IMR-90 (cell line): ENCODE measurements around the gene TPCN1. TPM values are rescaled to one million over a fixed set of nuclear protein-coding genes. Genes with fewer than 3 reads are reported as not detected.

ENCODE experiments used
- ATAC-seq: fragments of 200-7000 bp; cut with Tn5 transposase; 2 replicates; pipeline ENCODE4 v1.9.1; 2020; ENCODE audit warnings: low read depth, mild to moderate bottlenecking, moderate library complexity
- BruUV-seq: library from RNA; stranded (reverse); fragments of 400-500 nt; replicated peaks from 2 replicates; lab custom pipeline; 2021; lab: Mats Ljungman, UMichigan
- CTCF ChIA-PET: fragments of 300-600 bp; formaldehyde crosslinking; extraction: SDS; loops from one replicate; lab custom pipeline; 2021; ENCODE audit warnings: antibody characterized with exemption; lab: Yijun Ruan, JAX
- POLR2A ChIA-PET: fragments of 300-600 bp; sonication (Branson Sonifier 250); formaldehyde crosslinking; loops from one replicate; lab custom pipeline; 2022; ENCODE audit warnings: antibody characterized with exemption; ENCODE audit not compliant: unreplicated experiment; lab: Charles Lee
- DNase-seq: peaks from one replicate; pipeline ENCODE4 v3.0.0; 2013
- H2AFZ ChIP-seq: replicated peaks from 2 replicates; pipeline ENCODE3; 2013; ENCODE audit warnings: low read length, mild to moderate bottlenecking; ENCODE audit not compliant: poor library complexity
- H2AK5ac ChIP-seq: 2 replicates; pipeline ENCODE4 v1.6.1; 2013; ENCODE audit warnings: low read depth, low read length, inconsistent platforms
- H2AK9ac ChIP-seq: replicated peaks from 2 replicates; pipeline ENCODE3; 2013; ENCODE audit warnings: mild to moderate bottlenecking, low read depth, low read length, moderate library complexity; ENCODE audit not compliant: poor library complexity
- H2BK120ac ChIP-seq: 2 replicates; pipeline ENCODE4 v1.6.1; 2013; ENCODE audit warnings: low read depth, low read length, inconsistent platforms
- H2BK15ac ChIP-seq: 3 replicates; pipeline ENCODE4 v1.6.1; 2013; ENCODE audit warnings: low read depth, low read length, inconsistent platforms
- H2BK20ac ChIP-seq: 2 replicates; pipeline ENCODE4 v1.6.1; 2013; ENCODE audit warnings: low read depth, mild to moderate bottlenecking, inconsistent platforms, low read length, moderate library complexity
- H2BK5ac ChIP-seq: 2 replicates; pipeline ENCODE4 v1.6.1; 2013; ENCODE audit warnings: mild to moderate bottlenecking, low read depth, low read length, inconsistent platforms; ENCODE audit not compliant: poor library complexity, severe bottlenecking
- H3K14ac ChIP-seq: replicated peaks from 2 replicates; pipeline ENCODE4 v1.6.1; 2013; ENCODE audit warnings: low read depth, low read length, inconsistent platforms
- H3K18ac ChIP-seq: 2 replicates; pipeline ENCODE4 v1.6.1; 2013; ENCODE audit warnings: low read depth, low read length, control low read depth
- H3K23ac ChIP-seq: 2 replicates; pipeline ENCODE4 v1.6.1; 2013; ENCODE audit warnings: low read depth, low read length, inconsistent platforms
- H3K27ac ChIP-seq: 2 replicates; pipeline ENCODE4 v1.5.1; 2013; ENCODE audit warnings: mild to moderate bottlenecking, control low read depth, low read length; ENCODE audit not compliant: insufficient read depth
- H3K27me3 ChIP-seq: 2 replicates; pipeline ENCODE4 v1.6.1; 2013; ENCODE audit warnings: low read length; ENCODE audit not compliant: control insufficient read depth, insufficient read depth
- H3K36me3 ChIP-seq: 2 replicates; pipeline ENCODE4 v1.6.1; 2013; ENCODE audit warnings: low read length, mixed read lengths; ENCODE audit not compliant: control insufficient read depth, insufficient read depth
- H3K4ac ChIP-seq: 2 replicates; pipeline ENCODE4 v1.6.1; 2013; ENCODE audit warnings: low read depth, low read length, inconsistent platforms
- H3K4me1 ChIP-seq: 2 replicates; pipeline ENCODE4 v1.6.1; 2013; ENCODE audit warnings: low read length, mixed read lengths; ENCODE audit not compliant: control insufficient read depth, insufficient read depth
- H3K4me2 ChIP-seq: 2 replicates; pipeline ENCODE4 v1.6.1; 2013; ENCODE audit warnings: low read depth, mild to moderate bottlenecking, control low read depth, low read length, moderate library complexity
- H3K4me3 ChIP-seq: 2 replicates; pipeline ENCODE4 v1.5.1; 2013; ENCODE audit warnings: low read depth, mild to moderate bottlenecking, control low read depth, low read length, moderate library complexity; ENCODE audit not compliant: insufficient read depth
- H3K56ac ChIP-seq: 2 replicates; pipeline ENCODE4 v1.6.1; 2013; ENCODE audit warnings: low read length, inconsistent platforms; ENCODE audit not compliant: insufficient read depth; ENCODE audit errors: extremely low read depth
- H3K79me1 ChIP-seq, 2 experiments: 2 replicates each; pipeline ENCODE4 v1.6.1; 2013; ENCODE audit warnings: low read length in 2 of 2, inconsistent platforms in 1 of 2, low read depth in 1 of 2
- H3K9ac ChIP-seq: 2 replicates; pipeline ENCODE4 v1.6.1; 2013; ENCODE audit warnings: low read depth, low read length, control low read depth
- H3K9me1 ChIP-seq: 2 replicates; pipeline ENCODE4 v1.6.1; 2013; ENCODE audit warnings: low read length, inconsistent platforms; ENCODE audit not compliant: insufficient read depth
- H3K9me3 ChIP-seq: 2 replicates; pipeline ENCODE4 v1.6.1; 2013; ENCODE audit warnings: low read length; ENCODE audit not compliant: control insufficient read depth, insufficient read depth
- H4K20me1 ChIP-seq: 2 replicates; pipeline ENCODE4 v1.6.1; 2013; ENCODE audit warnings: low read length, inconsistent platforms; ENCODE audit not compliant: insufficient read depth
- H4K5ac ChIP-seq: 2 replicates; pipeline ENCODE4 v1.6.1; 2013; ENCODE audit warnings: mild to moderate bottlenecking, low read depth, low read length, control low read depth
- H4K8ac ChIP-seq, 2 experiments: 2 replicates each; pipeline ENCODE4 v1.6.1; 2013; ENCODE audit warnings: low read depth in 2 of 2, low read length in 2 of 2, control low read depth in 1 of 2, inconsistent platforms in 1 of 2
- H4K91ac ChIP-seq: 2 replicates; pipeline ENCODE4 v1.6.1; 2013; ENCODE audit warnings: low read depth, low read length, inconsistent platforms; ENCODE audit not compliant: insufficient read depth
- SMC3 ChIP-seq: fragments of 150-350 bp; IDR thresholded peaks from 2 replicates; pipeline ENCODE4 v1.6.1; 2016; ENCODE audit warnings: low read depth, mild to moderate bottlenecking, antibody characterized with exemption, low read length, moderate library complexity
- WGBS, 2 experiments: methylation state at CpG; one replicate each; pipeline versions ENCODE4 v1.1.5 to v1.1.7; 2013; ENCODE audit warnings: missing lambda C conversion rate in 2 of 2; ENCODE audit not compliant: insufficient read length in 1 of 2; ENCODE audit errors: extremely low coverage in 2 of 2; 5-methylcytosine and 5-hydroxymethylcytosine counted together
- dilution Hi-C: fragments of 300-500 bp; cut with HindIII; formaldehyde crosslinking; loops from one replicate; pipeline ENCODE4 v1.14.3; 2018; ENCODE audit warnings: low sequenced_read_pairs; ENCODE audit not compliant: unreplicated experiment
- in situ Hi-C: fragments of 300-500 bp; cut with MboI; formaldehyde crosslinking; loops from 3 replicates; pipeline ENCODE4 v1.14.3; 2019; ENCODE audit warnings: low sequenced_read_pairs, inconsistent platforms, mixed read lengths
- intact Hi-C: fragments of 100-400 bp; cut with micrococcal nuclease; formaldehyde crosslinking; loops from 2 replicates; pipeline ENCODE4 v1.10.0; 2022
- polyA plus RNA-seq, 3 experiments: library from polyadenylated mRNA; depleted of rRNA; stranded (reverse); fragments of >200 nt; gene quantifications; 2 replicates each; pipeline ENCODE4 v1.2.3, GENCODE V29; 2012; ENCODE audit warnings: low replicate concordance in 1 of 3
- total RNA-seq: library from RNA; depleted of rRNA; stranded (reverse); fragments of >200 nt; gene quantifications from 2 replicates; pipeline ENCODE4 v1.2.3, GENCODE V29; 2012

The TPCN1 gene
- total and polyA plus RNA-seq, 2 of the 4 experiments (the other 2 are of a cell fraction) = 2.0 to 13.2 TPM

- H3K4me2 ChIP-seq = no peak overlapping the region
- H2BK20ac ChIP-seq = peak overlapping the region; percentile 14; the same call in 1 of the 2 replicates
- no peak overlapping the region for H3K9ac ChIP-seq
- no peak overlapping the region for H2BK5ac ChIP-seq
- no peak overlapping the region for H3K23ac ChIP-seq
- H4K5ac ChIP-seq = no peak overlapping the region
- H2BK120ac ChIP-seq = 0 out of 2 replicates have a peak overlapping the region, but pooled peaks have one; percentile 1
- peak overlapping the region; percentile 1 for H2AFZ ChIP-seq
- POLR2A ChIA-PET = interaction anchor here (0.6 kb wide), 1 partner anchor 88 kb away, joined by 3 read pairs; the partner anchor contains the start of genes DDX54 and RITA1
- H2AK9ac ChIP-seq = peak overlapping the region; percentile 50
- intact Hi-C loops = no loop called here
- H3K4me1 ChIP-seq = peaks cover 14% of the 10 kb centered on the region
- peak overlapping the region; percentile 57; the same call in 1 of the 2 replicates for H2AK5ac ChIP-seq
- DNase-seq (peak; percentile 36), ATAC-seq (no peak)
- H3K4me3 ChIP-seq = no peak overlapping the region
- peaks cover 3% of the 10 kb centered on the region; the same call in 1 of the 2 replicates for H3K36me3 ChIP-seq
- peaks cover 28% of the 10 kb centered on the region for H3K9me1 ChIP-seq
- no peak overlapping the region for H3K56ac ChIP-seq
- no peak overlapping the region for H3K27ac ChIP-seq
- WGBS, 2 experiments = 94% methylated on average over 6 of the region's 13 CpGs; no CpG with 5 or more reads in 1 of the 2 experiments
- BruUV-seq = no TSS peak
- no peak overlapping the region for H3K18ac ChIP-seq
- H4K8ac ChIP-seq = no peak overlapping the region
- H3K27me3 ChIP-seq = no peaks in the 10 kb centered on the region
- H3K9me3 ChIP-seq = no peaks in the 10 kb centered on the region
- no peak overlapping the region for H2BK15ac ChIP-seq
- in situ Hi-C loops = no loop called here
- no peak overlapping the region for H4K91ac ChIP-seq
- H3K79me1 ChIP-seq = no peaks in the 10 kb centered on the region
- dilution Hi-C loops = no loop called here
- TF ChIP-seq SMC3 = no peak
- no peaks in the 10 kb centered on the region for H4K20me1 ChIP-seq
- peak overlapping the region; percentile 33; the same call in 1 of the 2 replicates for H3K4ac ChIP-seq
- CTCF ChIA-PET = interaction anchor here (1.7 kb wide), 1 partner anchor 16 kb away, joined by 3 read pairs; no protein-coding TSS in a partner anchor
- no peak overlapping the region for H3K14ac ChIP-seq
These were observed 51.9 kb downstream of the TPCN1 start for GRCh38 chr12:113273053-113273725.
